ENCODE measurements around the gene DDRGK1.

DNA sequence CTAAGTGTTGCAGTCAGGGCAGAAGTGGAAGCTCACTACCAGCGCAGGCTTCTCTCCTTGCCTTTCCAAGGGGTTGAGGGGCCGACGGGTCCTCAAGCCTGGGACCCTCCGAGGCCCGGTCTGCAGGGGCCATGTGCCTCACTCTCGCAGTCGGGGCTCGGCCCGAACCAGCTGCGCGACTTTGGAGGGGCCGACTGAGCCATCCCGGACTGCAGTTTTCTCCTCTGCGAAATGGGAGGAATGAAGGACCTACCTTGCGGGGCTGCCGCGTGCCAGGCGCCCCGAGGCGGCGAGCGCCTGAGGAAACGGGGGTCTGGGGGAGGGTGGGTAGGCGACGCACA lies 36.8 kb downstream of the DDRGK1 start:
- TF ChIP-seq, protein P1, sequence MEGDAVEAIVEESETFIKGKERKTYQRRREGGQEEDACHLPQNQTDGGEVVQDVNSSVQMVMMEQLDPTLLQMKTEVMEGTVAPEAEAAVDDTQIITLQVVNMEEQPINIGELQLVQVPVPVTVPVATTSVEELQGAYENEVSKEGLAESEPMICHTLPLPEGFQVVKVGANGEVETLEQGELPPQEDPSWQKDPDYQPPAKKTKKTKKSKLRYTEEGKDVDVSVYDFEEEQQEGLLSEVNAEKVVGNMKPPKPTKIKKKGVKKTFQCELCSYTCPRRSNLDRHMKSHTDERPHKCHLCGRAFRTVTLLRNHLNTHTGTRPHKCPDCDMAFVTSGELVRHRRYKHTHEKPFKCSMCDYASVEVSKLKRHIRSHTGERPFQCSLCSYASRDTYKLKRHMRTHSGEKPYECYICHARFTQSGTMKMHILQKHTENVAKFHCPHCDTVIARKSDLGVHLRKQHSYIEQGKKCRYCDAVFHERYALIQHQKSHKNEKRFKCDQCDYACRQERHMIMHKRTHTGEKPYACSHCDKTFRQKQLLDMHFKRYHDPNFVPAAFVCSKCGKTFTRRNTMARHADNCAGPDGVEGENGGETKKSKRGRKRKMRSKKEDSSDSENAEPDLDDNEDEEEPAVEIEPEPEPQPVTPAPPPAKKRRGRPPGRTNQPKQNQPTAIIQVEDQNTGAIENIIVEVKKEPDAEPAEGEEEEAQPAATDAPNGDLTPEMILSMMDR (IDR thresholded peaks at IDR 0.05): no peak
- no peak for TF ChIP-seq POLR2A (IDR thresholded peaks at IDR 0.05)

Data from esophagus squamous epithelium (tissue), 4 donors.